HepG2 (cell line): ENCODE results near the gene PSMG4. TPM values are rescaled to one million over a fixed set of nuclear protein-coding genes. Genes with fewer than 3 reads are reported as not detected.

ENCODE experiments used
- DMAP1 ChIP-seq: IDR thresholded peaks from 2 replicates; pipeline ENCODE4 v1.6.1; 2016
- GATAD1 ChIP-seq: IDR thresholded peaks from 2 replicates; pipeline ENCODE4 v1.6.1; 2016; ENCODE audit warnings: missing genetic modification reagents, missing compliant biosample characterization
- NFIB ChIP-seq: sonication (generic); formaldehyde crosslinking; IDR thresholded peaks from 2 replicates; pipeline ENCODE4 v1.9.0; 2021; ENCODE audit warnings: missing genetic modification reagents, mild to moderate bottlenecking, borderline replicate concordance
- REL ChIP-seq: sonication (generic); formaldehyde crosslinking; conservative IDR thresholded peaks from 2 replicates; pipeline ENCODE4 v1.8.0; 2022; ENCODE audit warnings: mild to moderate bottlenecking, missing genetic modification reagents, moderate library complexity
- SIX1 ChIP-seq: sonication (generic); formaldehyde crosslinking; IDR thresholded peaks from 2 replicates; pipeline ENCODE4 v1.4.0; 2020; ENCODE audit warnings: missing genetic modification reagents, borderline replicate concordance
- SMAD3 ChIP-seq: sonication (generic); formaldehyde crosslinking; IDR thresholded peaks from 2 replicates; pipeline ENCODE4 v1.4.0; 2020; ENCODE audit warnings: missing genetic modification reagents
- TARDBP ChIP-seq: sonication (generic); formaldehyde crosslinking; IDR thresholded peaks from 2 replicates; pipeline ENCODE4 v1.8.0; 2022; ENCODE audit warnings: mild to moderate bottlenecking, missing genetic modification reagents
- XRCC5 ChIP-seq: fragments of 200-400 bp; formaldehyde crosslinking; optimal IDR thresholded peaks from 2 replicates; pipeline ENCODE3; 2017; ENCODE audit warnings: mild to moderate bottlenecking, low read length
- ZNF501 ChIP-seq: sonication (generic); formaldehyde crosslinking; IDR thresholded peaks from 2 replicates; pipeline ENCODE4 v1.5.1; 2020; ENCODE audit warnings: mild to moderate bottlenecking, moderate library complexity, missing genetic modification reagents
- ZNF550 ChIP-seq: sonication (generic); formaldehyde crosslinking; IDR thresholded peaks from 2 replicates; pipeline ENCODE4 v1.4.0; 2020; ENCODE audit warnings: mild to moderate bottlenecking, missing genetic modification reagents, borderline replicate concordance
- ZNF709 ChIP-seq: sonication (generic); formaldehyde crosslinking; IDR thresholded peaks from 2 replicates; pipeline ENCODE4 v1.5.0; 2020; ENCODE audit warnings: mild to moderate bottlenecking, missing genetic modification reagents
- ZNF790 ChIP-seq: sonication (generic); formaldehyde crosslinking; IDR thresholded peaks from 2 replicates; pipeline ENCODE4 v1.8.0; 2022; ENCODE audit warnings: missing genetic modification reagents, mild to moderate bottlenecking, borderline replicate concordance
- polyA plus RNA-seq, 8 experiments: library from polyadenylated mRNA; depleted of rRNA in 3 of 8; stranded (reverse) in 7 of 8; unstranded in 1 of 8; fragments of >200 nt; fragmentation: Illumina TruSeq in 4 of 8; extraction: Trizol in 4 of 8; gene quantifications; 2 replicates each; pipeline versions ENCODE4 v1.2.1 to v1.2.3, GENCODE V29; 2011 to 2016; ENCODE audit warnings: low read depth in 4 of 8, missing spikeins in 1 of 8, mixed read lengths in 1 of 8; ENCODE audit not compliant: insufficient read depth in 1 of 8
- total RNA-seq, 5 experiments: library from RNA; depleted of rRNA; stranded (reverse); fragments of >200 nt; fragmentation: Illumina TruSeq; extraction: Trizol; gene quantifications; 2 replicates each; pipeline ENCODE4 v1.2.3, GENCODE V29; 2016; ENCODE audit warnings: low read depth in 1 of 5
- TF ChIP-seq, protein P1 (sequence below): sonication (generic); formaldehyde crosslinking; IDR thresholded peaks from 2 replicates; pipeline ENCODE4 v1.4.0; 2020; ENCODE audit warnings: mild to moderate bottlenecking, missing genetic modification reagents
- TF ChIP-seq, protein P2 (sequence below): sonication (generic); formaldehyde crosslinking; IDR thresholded peaks from 2 replicates; pipeline ENCODE4 v1.4.0; 2020; ENCODE audit warnings: missing genetic modification reagents
- TF ChIP-seq, protein P3 (sequence below): sonication (generic); formaldehyde crosslinking; IDR thresholded peaks from 2 replicates; pipeline ENCODE4 v1.5.0; 2020; ENCODE audit warnings: mild to moderate bottlenecking, missing genetic modification reagents, borderline replicate concordance
- TF ChIP-seq, protein P4 (sequence below): sonication (generic); formaldehyde crosslinking; IDR thresholded peaks from 2 replicates; pipeline ENCODE4 v1.4.0; 2020; ENCODE audit warnings: missing genetic modification reagents

PSMG4 gene
- total and polyA plus RNA-seq, 2 of the 13 experiments (the other 11 are each of a cell fraction or from before 2014, with no cell fraction given): 28.5 to 32.8 TPM

DNA sequence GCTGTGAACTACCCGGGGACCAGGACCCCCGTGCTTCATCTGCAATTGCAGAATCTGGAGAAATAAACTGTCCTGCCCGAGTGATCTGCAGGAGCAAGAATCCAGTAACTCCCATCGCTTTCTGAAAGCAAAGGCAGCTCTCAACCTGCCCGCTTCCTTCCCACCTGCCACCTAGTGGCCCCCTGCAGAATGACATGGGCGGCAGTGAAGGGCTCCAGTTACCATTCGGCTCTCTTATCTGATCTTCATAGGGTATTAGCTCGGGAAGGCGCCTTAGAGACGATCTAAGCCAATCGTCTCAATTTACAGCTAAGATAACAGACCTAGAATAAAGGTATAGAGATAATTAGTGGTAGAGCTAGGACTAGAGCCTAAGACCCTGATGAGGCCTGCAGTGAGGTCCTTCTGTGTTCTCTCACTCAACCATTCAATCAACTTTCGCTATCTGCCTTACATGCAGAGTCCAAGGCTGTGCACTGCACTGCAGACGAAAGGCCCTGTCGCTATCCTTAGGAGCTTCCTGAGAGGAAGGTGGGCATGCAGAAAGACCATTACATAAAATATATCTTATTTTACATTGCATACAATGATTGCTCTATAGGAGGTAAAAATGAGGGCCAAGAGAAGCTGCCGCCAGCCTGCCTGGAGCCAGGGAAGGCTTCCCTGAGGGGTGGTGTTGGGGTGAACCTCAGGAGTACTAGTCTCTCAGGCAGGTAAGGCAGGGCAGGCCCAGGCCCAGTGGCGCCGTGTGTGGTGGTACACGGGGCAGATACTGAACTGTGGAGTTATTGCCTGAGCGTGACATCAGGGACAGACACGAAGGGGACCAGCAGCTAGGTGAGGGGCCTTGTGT lies 7.1 kb upstream of the PSMG4 start (continued):
- TF ChIP-seq NFIB (CRISPR knock-in tag) (no peak), TARDBP (CRISPR knock-in tag) (peak; percentile 39; the same call in 1 of the 2 replicates), REL (no peak), XRCC5 (peak; percentile 99), GATAD1 (CRISPR knock-in tag) (0 out of 2 replicates have a peak, but pooled peaks have one; percentile 50), ZNF501 (CRISPR knock-in tag) (peak; percentile 55; the same call in 1 of the 2 replicates), SIX1 (CRISPR knock-in tag) (peak; percentile 93; the same call in 1 of the 2 replicates), ZNF550 (CRISPR knock-in tag) (no peak), SMAD3 (CRISPR knock-in tag) (peak; percentile 75; the same call in 1 of the 2 replicates), DMAP1 (CRISPR knock-in tag) (peak; percentile 65; the same call in 1 of the 2 replicates), ZNF709 (CRISPR knock-in tag) (peak; percentile 71; the same call in 1 of the 2 replicates), ZNF790 (CRISPR knock-in tag) (0 out of 2 replicates have a peak, but pooled peaks have one; percentile 23)
- TF ChIP-seq, protein P1, sequence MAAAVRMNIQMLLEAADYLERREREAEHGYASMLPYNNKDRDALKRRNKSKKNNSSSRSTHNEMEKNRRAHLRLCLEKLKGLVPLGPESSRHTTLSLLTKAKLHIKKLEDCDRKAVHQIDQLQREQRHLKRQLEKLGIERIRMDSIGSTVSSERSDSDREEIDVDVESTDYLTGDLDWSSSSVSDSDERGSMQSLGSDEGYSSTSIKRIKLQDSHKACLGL (CRISPR knock-in tag): no peak
- TF ChIP-seq, protein P2, sequence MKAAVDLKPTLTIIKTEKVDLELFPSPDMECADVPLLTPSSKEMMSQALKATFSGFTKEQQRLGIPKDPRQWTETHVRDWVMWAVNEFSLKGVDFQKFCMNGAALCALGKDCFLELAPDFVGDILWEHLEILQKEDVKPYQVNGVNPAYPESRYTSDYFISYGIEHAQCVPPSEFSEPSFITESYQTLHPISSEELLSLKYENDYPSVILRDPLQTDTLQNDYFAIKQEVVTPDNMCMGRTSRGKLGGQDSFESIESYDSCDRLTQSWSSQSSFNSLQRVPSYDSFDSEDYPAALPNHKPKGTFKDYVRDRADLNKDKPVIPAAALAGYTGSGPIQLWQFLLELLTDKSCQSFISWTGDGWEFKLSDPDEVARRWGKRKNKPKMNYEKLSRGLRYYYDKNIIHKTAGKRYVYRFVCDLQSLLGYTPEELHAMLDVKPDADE (CRISPR knock-in tag): no peak
- TF ChIP-seq, protein P3, sequence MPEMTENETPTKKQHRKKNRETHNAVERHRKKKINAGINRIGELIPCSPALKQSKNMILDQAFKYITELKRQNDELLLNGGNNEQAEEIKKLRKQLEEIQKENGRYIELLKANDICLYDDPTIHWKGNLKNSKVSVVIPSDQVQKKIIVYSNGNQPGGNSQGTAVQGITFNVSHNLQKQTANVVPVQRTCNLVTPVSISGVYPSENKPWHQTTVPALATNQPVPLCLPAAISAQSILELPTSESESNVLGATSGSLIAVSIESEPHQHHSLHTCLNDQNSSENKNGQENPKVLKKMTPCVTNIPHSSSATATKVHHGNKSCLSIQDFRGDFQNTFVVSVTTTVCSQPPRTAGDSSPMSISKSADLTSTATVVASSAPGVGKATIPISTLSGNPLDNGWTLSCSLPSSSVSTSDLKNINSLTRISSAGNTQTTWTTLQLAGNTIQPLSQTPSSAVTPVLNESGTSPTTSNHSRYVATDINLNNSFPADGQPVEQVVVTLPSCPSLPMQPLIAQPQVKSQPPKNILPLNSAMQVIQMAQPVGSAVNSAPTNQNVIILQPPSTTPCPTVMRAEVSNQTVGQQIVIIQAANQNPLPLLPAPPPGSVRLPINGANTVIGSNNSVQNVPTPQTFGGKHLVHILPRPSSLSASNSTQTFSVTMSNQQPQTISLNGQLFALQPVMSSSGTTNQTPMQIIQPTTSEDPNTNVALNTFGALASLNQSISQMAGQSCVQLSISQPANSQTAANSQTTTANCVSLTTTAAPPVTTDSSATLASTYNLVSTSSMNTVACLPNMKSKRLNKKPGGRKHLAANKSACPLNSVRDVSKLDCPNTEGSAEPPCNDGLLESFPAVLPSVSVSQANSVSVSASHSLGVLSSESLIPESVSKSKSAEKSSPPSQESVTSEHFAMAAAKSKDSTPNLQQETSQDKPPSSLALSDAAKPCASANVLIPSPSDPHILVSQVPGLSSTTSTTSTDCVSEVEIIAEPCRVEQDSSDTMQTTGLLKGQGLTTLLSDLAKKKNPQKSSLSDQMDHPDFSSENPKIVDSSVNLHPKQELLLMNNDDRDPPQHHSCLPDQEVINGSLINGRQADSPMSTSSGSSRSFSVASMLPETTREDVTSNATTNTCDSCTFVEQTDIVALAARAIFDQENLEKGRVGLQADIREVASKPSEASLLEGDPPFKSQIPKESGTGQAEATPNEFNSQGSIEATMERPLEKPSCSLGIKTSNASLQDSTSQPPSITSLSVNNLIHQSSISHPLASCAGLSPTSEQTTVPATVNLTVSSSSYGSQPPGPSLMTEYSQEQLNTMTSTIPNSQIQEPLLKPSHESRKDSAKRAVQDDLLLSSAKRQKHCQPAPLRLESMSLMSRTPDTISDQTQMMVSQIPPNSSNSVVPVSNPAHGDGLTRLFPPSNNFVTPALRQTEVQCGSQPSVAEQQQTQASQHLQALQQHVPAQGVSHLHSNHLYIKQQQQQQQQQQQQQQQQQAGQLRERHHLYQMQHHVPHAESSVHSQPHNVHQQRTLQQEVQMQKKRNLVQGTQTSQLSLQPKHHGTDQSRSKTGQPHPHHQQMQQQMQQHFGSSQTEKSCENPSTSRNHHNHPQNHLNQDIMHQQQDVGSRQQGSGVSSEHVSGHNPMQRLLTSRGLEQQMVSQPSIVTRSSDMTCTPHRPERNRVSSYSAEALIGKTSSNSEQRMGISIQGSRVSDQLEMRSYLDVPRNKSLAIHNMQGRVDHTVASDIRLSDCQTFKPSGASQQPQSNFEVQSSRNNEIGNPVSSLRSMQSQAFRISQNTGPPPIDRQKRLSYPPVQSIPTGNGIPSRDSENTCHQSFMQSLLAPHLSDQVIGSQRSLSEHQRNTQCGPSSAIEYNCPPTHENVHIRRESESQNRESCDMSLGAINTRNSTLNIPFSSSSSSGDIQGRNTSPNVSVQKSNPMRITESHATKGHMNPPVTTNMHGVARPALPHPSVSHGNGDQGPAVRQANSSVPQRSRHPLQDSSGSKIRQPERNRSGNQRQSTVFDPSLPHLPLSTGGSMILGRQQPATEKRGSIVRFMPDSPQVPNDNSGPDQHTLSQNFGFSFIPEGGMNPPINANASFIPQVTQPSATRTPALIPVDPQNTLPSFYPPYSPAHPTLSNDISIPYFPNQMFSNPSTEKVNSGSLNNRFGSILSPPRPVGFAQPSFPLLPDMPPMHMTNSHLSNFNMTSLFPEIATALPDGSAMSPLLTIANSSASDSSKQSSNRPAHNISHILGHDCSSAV: no peak
- TF ChIP-seq, protein P4, sequence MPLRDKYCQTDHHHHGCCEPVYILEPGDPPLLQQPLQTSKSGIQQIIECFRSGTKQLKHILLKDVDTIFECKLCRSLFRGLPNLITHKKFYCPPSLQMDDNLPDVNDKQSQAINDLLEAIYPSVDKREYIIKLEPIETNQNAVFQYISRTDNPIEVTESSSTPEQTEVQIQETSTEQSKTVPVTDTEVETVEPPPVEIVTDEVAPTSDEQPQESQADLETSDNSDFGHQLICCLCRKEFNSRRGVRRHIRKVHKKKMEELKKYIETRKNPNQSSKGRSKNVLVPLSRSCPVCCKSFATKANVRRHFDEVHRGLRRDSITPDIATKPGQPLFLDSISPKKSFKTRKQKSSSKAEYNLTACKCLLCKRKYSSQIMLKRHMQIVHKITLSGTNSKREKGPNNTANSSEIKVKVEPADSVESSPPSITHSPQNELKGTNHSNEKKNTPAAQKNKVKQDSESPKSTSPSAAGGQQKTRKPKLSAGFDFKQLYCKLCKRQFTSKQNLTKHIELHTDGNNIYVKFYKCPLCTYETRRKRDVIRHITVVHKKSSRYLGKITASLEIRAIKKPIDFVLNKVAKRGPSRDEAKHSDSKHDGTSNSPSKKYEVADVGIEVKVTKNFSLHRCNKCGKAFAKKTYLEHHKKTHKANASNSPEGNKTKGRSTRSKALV (CRISPR knock-in tag): 0 out of 2 replicates have a peak, but pooled peaks have one; percentile 42
